Mucosa of rectum (tissue), 2 donors: Measurements from ENCODE around the gene COMMD2.
A peak's percentile ranks its signal among the peaks of the same experiment; 100 is the strongest.

Experiments
- H3K27ac ChIP-seq, 2 donors: one replicate each; pipeline ENCODE4 v1.7.0; 2013; ENCODE audit warnings: inconsistent platforms in 2 of 2, low read depth in 2 of 2, low read length in 2 of 2
- H3K27me3 ChIP-seq, 2 donors: one replicate each; pipeline ENCODE4 v1.7.0; 2013; ENCODE audit warnings: low read length in 2 of 2; ENCODE audit not compliant: control insufficient read depth in 2 of 2, insufficient read depth in 2 of 2
- H3K36me3 ChIP-seq, 2 donors: one replicate each; pipeline ENCODE4 v1.7.0; 2013; ENCODE audit warnings: low read length in 2 of 2; ENCODE audit not compliant: control insufficient read depth in 2 of 2, insufficient read depth in 2 of 2
- H3K4me1 ChIP-seq, 2 donors: one replicate each; pipeline ENCODE4 v1.7.0; 2013; ENCODE audit warnings: low read length in 2 of 2, mild to moderate bottlenecking in 1 of 2; ENCODE audit not compliant: control insufficient read depth in 2 of 2, insufficient read depth in 2 of 2
- H3K4me3 ChIP-seq, 2 donors: one replicate each; pipeline ENCODE4 v1.7.0; 2013; ENCODE audit warnings: low read length in 2 of 2
- H3K9ac ChIP-seq, 2 donors: one replicate each; pipeline ENCODE4 v1.7.0; 2013; ENCODE audit warnings: low read length in 2 of 2, low read depth in 1 of 2, mild to moderate bottlenecking in 1 of 2
- H3K9me3 ChIP-seq, 2 donors: one replicate each; pipeline ENCODE4 v1.7.0; 2013; ENCODE audit warnings: low read length in 2 of 2; ENCODE audit not compliant: control insufficient read depth in 2 of 2
- donor health status: healthy.
- donor health status: Normal muscosa, but diverticular disease.

Gene COMMD2

DNA sequence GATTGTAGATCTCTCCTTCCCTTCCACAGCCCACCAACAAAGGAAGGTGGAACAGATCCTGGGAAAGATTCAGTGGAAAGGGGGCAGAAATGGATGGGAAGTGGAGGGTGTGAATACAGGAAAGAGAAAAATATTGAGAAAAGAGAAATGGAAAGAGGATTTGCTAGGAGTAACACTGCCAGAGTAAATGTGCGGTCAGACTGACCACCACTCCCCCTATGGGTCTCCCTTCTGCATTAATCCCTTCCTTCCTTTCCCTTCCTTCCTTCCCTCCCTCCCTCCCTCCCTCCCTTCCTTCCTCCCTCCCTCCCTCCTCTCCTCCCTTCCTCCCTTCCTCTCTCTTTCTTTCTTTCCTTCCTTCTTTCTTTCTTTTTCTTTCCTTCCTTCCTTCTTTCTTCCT, 12.0 kb upstream of the COMMD2 start:
- Histone ChIP-seq H3K27ac (no peak overlapping the region), H3K9ac (no peak overlapping the region), H3K4me1 (no peaks in the 10 kb centered on the region), H3K36me3 (no peaks in the 10 kb centered on the region), H3K9me3 (no peaks in the 10 kb centered on the region), H3K4me3 (no peak overlapping the region), H3K27me3 (peaks cover 12 to 16% of the 10 kb centered on the region in 2 donors)

DNA sequence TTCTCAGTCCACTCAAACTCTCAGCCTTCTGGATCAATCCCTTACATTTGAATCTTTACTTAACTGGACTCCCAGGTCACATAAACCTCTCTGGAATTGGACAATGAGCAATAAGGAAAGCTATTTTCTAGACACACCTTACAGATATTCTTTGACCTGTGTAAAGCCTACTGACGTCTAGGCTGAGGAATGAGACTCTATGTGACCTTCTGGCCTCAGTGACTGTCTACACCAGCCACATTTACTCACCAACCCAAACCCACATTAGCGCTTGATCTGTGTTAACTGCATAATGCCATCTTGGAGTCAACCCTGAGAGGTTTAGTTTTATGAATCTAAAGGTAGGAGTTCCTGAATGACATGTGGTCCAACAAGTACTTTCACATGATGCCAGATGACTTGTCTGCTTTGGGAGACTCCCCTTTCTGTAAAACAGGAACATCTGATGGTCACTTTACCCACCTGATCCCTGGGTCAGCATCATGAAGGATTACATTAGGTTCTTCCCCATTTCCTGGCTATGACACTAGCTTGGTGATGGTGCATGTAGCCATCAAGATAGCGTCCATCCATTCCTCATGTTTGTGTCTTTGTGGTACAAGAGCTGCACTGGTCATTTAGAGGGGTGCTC, 11.4 kb upstream of the COMMD2 start:
- no peak overlapping the region for H3K27ac ChIP-seq
- peaks cover 12 to 16% of the 10 kb centered on the region in 2 donors for H3K27me3 ChIP-seq
- no peaks in the 10 kb centered on the region for H3K4me1 ChIP-seq
- no peak overlapping the region for H3K4me3 ChIP-seq
- no peak overlapping the region for H3K9ac ChIP-seq
- no peaks in the 10 kb centered on the region for H3K36me3 ChIP-seq
- no peaks in the 10 kb centered on the region for H3K9me3 ChIP-seq

DNA sequence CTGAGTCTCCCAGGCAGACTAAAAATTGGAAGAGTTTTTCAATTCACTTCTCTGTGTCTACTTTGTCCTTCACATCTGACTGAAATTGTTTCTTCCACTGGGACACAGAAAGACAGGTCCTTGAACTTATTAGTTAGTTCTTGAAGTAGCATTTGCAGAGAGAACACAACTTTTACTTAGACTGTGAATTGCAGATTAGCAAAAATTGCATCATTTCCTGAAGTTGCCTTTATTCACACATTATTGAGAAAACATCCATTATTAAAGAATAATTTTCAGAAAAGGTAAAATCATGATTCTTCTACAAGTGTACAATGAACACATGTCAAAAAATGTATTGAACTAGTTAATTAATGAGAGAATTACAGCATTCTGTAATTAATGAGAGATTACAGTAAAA, 1.4 kb upstream of the COMMD2 start:
- H3K9me3 ChIP-seq: no peaks in the 10 kb centered on the region
- H3K4me1 ChIP-seq: peaks cover 5 to 8% of the 10 kb centered on the region in 2 donors
- no peak overlapping the region for H3K27ac ChIP-seq
- H3K27me3 ChIP-seq: no peaks in the 10 kb centered on the region
- H3K36me3 ChIP-seq: peaks cover 0 to 6% of the 10 kb centered on the region in 2 donors
- H3K9ac ChIP-seq: no peak overlapping the region
- H3K4me3 ChIP-seq: no peak overlapping the region

DNA sequence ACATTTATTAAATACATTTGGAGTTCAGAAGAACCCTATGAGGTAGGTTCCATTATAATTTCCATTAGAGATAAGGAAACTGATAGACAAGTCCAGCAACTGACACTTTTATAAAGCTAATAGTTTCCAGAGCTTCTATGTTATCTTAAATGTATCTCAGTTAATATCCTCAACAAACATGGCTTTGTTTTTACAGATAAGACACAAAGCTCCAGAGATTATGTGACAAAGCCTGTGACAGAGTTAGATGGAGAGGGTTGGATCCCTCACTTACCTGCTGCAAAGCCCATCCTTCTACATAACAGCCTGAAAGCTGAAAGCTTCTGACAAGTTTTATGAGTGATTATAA, 473 bp upstream of the COMMD2 start:
- Histone ChIP-seq H3K27ac (peak overlapping the region; percentile 57 to 71), H3K9me3 (no peaks in the 10 kb centered on the region), H3K4me1 (peaks cover 5 to 8% of the 10 kb centered on the region in 2 donors), H3K27me3 (no peaks in the 10 kb centered on the region), H3K36me3 (peaks cover 4 to 15% of the 10 kb centered on the region in 2 donors), H3K4me3 (peak overlapping the region; percentile 97), H3K9ac (peak overlapping the region; percentile 85 to 87)

DNA sequence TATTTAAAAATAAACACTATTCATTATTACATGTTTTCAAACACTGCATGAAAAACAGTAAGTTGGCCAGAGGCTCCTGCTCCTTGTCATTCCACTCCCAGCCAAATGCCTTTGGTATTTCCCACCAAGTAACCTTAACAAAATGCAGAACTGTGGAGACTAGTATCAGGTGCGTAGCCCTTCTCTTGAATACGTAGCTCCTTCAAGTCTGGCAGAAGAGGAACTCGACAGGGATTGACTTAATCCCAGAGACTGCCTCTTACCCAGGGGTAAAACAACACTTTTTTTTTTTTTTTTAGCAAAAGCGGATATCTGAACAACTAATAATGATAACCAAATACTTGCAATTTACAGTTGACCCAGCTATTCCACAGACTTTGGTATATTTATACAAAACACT, 738 bp downstream of the COMMD2 start:
- Histone ChIP-seq H3K36me3 (peaks cover 11 to 18% of the 10 kb centered on the region in 2 donors), H3K4me1 (peaks cover 5 to 8% of the 10 kb centered on the region in 2 donors), H3K27ac (no peak overlapping the region), H3K27me3 (no peaks in the 10 kb centered on the region), H3K4me3 (peak overlapping the region; percentile 97), H3K9ac (peak overlapping the region; percentile 85 to 87), H3K9me3 (no peaks in the 10 kb centered on the region)

DNA sequence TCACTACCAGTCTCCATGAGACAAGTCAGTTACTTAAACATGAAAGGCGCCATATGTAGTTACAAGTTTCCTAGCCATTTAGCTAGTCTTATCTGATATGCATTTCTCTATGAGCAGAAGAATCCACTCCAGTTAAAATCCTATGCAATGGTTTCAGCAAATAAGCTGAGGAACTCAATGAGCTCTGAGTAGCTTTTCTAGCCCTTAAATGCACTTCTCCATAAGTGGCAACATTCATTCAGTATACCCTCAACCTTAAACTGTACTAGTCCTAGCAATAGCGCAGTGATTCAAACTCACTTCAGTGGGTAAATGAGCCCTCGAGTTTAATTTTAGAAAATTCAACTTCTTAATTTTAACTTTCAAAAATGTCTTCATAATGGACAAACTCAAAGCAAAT, 7.7 kb downstream of the COMMD2 start:
- no peak overlapping the region for H3K9ac ChIP-seq
- no peaks in the 10 kb centered on the region for H3K27me3 ChIP-seq
- no peak overlapping the region for H3K27ac ChIP-seq
- H3K9me3 ChIP-seq: no peaks in the 10 kb centered on the region
- no peak overlapping the region for H3K4me3 ChIP-seq
- no peaks in the 10 kb centered on the region for H3K4me1 ChIP-seq
- peaks cover 39 to 44% of the 10 kb centered on the region in 2 donors for H3K36me3 ChIP-seq

DNA sequence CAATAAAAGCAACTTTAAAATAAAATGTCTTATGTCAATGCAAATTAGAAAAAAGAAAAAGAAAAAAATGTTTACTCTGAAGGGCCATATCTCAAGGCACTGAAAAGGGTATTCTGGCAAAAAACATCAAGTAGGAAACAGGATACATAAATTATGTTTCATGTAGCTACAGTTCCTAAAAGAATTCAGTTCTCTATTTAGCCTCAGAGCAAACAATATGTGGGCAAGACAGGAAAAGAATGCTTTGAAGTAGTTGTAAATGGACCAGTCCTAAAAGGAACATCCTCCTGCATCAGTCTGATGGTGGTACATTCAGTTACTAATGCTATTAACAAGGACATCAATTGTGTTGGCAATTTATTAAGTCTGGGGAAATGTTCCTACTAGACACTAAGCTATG, 8.1 kb downstream of the COMMD2 start:
- Histone ChIP-seq H3K9ac (no peak overlapping the region), H3K36me3 (peaks cover 39 to 40% of the 10 kb centered on the region in 2 donors), H3K27me3 (no peaks in the 10 kb centered on the region), H3K4me1 (no peaks in the 10 kb centered on the region), H3K9me3 (no peaks in the 10 kb centered on the region), H3K4me3 (no peak overlapping the region), H3K27ac (no peak overlapping the region)

DNA sequence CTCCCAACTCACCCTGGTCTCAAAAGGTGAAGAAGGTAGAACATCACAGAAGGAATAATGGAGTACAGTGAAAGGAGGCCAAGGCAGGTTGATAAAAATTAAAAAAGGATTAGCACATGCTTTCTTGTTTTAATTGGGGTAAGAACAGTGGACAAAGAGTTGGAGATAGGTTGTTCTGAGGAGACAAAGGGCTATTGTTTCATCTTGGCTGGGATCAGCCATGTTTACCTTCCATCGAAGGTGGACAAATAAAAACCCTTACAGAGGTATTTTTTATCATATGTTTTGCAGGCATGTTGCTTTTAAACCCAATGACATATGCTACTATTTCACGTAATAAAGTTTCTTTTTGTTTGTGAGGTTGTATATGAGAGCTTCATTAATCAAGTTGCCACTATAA, 12.9 kb downstream of the COMMD2 start:
- H3K4me3 ChIP-seq: no peak overlapping the region
- H3K4me1 ChIP-seq: no peaks in the 10 kb centered on the region
- peaks cover 16 to 24% of the 10 kb centered on the region in 2 donors for H3K36me3 ChIP-seq
- H3K27ac ChIP-seq: no peak overlapping the region
- H3K9ac ChIP-seq: no peak overlapping the region
- no peaks in the 10 kb centered on the region for H3K27me3 ChIP-seq
- no peaks in the 10 kb centered on the region for H3K9me3 ChIP-seq

DNA sequence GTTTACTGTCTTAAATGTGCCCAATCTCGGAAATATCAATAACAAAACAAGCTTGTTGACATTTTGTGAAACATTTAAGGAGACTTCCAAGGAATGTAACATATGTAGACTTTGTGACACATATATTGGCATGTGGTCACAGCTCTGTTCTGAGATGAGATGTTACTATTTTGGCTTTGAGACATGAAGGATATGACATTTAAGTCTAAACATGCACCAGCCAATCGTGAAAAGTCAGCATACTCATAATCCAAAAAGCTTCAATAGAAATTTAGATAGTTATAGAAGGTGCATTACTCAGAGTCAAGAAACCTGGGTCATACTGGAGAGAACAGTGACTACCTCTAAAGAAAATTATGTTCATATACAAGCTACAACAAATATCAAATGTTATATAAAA, 13.4 kb downstream of the COMMD2 start:
- Histone ChIP-seq H3K9me3 (no peaks in the 10 kb centered on the region), H3K27ac (no peak overlapping the region), H3K4me1 (no peaks in the 10 kb centered on the region), H3K4me3 (no peak overlapping the region), H3K9ac (no peak overlapping the region), H3K27me3 (no peaks in the 10 kb centered on the region), H3K36me3 (peaks cover 12 to 19% of the 10 kb centered on the region in 2 donors)

DNA sequence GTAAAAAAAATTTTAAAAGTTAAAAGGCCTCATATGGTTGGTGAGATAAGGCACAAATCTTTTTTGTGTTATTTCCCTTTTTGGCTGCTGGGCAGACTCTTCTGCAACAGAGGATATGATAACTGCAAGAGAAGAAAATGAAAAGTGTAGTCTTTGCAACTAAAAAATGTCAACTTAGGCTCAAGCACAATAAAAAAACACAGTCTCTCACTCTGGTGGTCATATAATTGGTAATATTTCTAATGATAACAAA, 15.4 kb downstream of the COMMD2 start:
- Histone ChIP-seq H3K9ac (no peak overlapping the region), H3K4me3 (no peak overlapping the region), H3K27ac (no peak overlapping the region), H3K36me3 (peaks cover 9 to 12% of the 10 kb centered on the region in 2 donors), H3K27me3 (no peaks in the 10 kb centered on the region), H3K4me1 (no peaks in the 10 kb centered on the region), H3K9me3 (no peaks in the 10 kb centered on the region)
